NCI-H524 (cell line): ENCODE results near the gene TMEM140.

Experiments used
- DNase-seq, 2 experiments: peaks; one replicate each; lab custom pipeline; 2025; lab: John Stamatoyannopoulos, UW

TMEM140 gene

GRCh38 chr7:135174941-135175340, 27.1 kb downstream of the TMEM140 start:
- DNase-seq, result no peak

- no peak for DNase-seq
These were observed 28.1 kb downstream of the TMEM140 start for GRCh38 chr7:135175931-135176330.

DNA sequence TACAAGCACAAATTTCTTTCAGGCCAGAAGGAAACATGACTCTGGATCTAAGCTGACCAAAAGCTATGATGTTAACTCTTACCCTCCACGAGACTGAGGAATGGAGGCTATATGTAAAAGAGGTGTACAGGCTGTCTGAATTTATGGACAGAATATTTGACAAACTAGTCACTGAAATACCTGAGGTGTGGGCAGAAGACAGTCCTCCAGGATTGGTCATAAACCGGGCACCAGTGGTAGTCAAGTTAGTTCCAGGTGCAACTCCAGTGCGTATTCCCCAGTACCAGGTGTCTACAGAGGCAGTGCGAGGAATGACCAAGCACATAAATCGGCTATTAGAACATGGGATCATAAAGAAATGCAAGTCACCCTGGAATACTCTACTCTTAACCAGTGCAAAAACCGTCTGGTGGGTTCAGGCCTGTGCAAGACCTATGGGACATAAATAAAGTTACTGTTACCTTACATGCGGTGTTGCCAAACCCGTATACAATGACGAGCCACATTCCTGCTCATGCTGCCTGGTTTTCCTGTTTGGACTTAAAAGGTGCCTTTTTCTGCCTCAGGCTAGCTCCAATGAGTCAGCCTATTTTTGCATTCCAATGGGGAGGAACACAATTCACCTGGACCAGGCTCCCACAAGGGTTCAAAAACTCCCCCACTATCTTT, 29.3 kb downstream of the TMEM140 start:
- DNase-seq, result no peak

GRCh38 chr7:135178364-135178763, 30.5 kb downstream of the TMEM140 start:
- DNase-seq, result no peak

DNA sequence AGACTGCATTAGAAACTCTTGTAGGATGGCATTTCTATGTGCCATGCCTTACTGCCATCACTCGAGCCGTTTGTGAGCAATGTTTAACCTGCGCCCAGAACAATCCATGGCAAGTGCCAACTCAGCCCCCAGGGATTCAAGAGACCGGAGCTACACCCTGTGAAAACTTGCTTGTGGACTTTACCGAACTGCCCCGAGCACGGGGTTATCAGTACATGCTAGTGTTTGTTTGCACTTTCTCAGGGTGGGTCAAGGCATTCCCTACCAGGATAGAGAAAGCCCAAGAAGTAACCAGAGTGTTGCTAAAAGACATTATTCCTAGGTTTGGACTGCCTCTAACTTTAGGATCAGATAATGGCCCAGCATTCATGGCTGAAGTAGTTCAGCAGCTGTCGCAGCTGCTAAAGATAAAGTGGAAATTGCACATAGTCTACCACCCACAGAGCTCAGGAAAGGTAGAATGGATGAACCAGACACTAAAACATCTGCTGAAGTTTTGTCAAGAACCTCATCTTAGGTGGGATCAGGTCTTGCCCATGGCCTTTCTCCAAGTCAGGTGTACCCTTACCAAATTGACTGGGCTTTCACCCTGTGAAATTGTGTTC, 31.6 kb downstream of the TMEM140 start:
- no peak for DNase-seq

- no peak for DNase-seq
These were observed 32.2 kb downstream of the TMEM140 start for GRCh38 chr7:135180122-135180521.

DNA sequence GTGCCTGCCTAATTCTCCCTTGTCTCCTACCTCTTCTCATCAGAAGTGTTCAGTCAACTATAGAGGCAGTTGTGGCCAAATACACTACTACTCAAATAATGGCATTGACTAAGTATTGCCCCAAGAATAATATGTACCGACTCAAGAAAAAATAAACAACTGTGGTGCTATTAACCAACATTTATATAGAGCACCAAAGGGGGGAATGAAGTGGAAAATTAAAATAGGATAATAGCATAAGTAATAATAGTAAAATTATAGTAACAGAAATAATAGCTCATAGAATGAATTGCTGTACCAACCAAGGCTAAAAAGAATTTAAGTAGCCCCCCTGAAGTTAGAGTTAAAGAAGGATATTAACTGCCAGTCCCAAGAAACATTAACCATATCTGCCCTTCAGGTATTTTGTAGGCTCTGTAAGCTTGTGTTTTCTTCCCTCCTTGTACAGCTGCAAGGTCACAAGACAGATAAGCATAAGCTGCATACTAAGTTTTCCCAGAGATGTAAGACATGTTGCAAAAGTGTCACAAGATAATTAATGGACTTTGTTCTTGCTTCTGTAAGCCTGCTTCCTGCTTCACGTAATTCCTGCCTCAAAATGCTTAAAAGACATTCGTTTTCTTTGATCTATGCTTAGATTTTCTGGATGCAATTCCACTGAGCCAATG, 33.5 kb downstream of the TMEM140 start:
- no peak for DNase-seq

- no peak for DNase-seq
These were observed 34.2 kb downstream of the TMEM140 start for GRCh38 chr7:135181929-135182678.

GRCh38 chr7:135183478-135183877, 35.6 kb downstream of the TMEM140 start:
- DNase-seq, result no peak

GRCh38 chr7:135184254-135184841, 36.5 kb downstream of the TMEM140 start:
- no peak for DNase-seq

DNA sequence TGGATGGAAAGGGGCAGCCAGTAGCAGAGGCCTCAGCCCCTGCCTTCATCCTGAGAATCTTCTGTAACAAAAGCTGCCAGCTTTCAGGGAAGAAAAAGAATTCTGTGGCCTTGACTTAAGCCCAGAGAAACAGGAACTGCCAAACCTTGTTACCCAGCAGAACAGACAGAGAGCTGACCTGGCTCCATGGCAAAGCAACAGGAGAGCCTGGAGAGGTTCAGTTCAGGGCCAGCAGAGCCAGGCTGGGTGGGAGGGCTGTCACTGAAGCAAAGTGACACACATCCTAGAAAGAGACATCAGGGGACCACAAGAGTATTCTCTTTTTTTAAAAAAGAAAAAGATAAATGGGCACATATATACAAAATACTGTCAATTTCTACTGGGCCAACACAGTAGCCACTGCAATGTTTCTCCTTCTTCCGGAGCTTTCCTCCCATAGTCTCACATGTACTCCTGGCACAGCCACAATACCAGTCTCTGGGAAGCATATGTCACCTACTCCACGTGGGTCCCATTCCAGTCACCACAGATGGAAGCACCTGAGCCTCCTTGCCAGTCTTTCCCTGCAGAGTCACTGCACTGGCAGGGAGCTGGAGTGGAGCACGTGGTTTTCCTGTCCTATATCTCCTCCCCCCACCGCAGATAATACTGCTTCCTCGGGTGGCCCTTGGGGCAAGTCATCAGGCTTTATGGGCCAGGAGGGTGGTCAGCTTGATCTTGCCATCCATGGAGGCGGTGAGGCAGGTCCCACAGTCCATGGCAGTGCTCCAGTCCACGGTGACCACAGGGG, 37.8 kb downstream of the TMEM140 start:
- no peak for DNase-seq

DNA sequence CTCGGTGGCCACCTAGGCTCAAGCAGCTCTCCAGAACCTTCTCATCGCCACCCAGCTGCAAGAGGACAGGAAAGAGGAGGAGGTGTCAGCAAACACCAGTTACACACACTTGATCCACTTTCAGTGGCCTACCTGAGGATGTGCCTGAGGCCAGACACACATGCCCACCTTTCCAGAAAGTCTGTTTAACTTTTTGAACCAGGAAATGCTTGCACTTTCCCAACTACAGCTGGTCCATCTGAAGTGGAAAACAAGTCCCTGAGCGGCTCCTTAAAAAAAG, 38.3 kb downstream of the TMEM140 start:
- DNase-seq, result no peak

- DNase-seq, result no peak
These were observed 39.0 kb downstream of the TMEM140 start for GRCh38 chr7:135186841-135187253.

DNA sequence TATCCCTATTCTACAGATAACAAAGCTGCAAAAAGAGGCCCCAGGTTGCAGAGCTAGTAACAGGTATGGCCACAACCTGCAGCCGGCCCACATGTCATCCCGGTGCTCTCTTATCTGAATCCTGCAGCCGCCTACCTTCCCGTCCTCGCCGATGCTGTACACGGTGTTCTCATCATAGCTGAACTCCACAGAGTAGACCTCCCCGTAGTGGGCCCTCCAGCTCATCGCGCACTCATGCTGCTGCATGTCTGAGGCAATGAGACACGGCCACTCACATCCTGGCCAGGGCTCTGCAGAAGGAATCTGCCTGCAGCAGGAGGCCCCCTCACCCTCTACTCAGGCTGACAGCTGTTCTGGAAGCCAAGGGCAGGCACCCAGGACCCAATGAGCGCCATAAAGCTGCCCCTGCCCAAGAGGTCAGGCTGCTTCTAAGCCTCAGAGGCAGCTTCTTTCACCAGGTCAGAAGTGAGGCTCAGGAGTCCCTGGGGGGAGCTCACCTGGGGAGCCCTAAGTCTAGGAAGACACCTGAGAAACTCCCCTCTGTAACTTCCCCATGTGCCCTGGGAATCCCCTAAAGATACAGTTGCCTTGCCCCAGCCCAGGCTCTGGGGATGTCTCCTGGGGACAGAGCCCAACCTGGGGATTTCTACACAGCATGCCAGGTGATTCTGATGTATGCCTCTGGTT, 40.6 kb downstream of the TMEM140 start:
- DNase-seq, result no peak

GRCh38 chr7:135189221-135189662, 41.4 kb downstream of the TMEM140 start:
- DNase-seq, result no peak

GRCh38 chr7:135189961-135190360, 42.1 kb downstream of the TMEM140 start:
- DNase-seq, result no peak

- DNase-seq, result no peak
These were observed 42.8 kb downstream of the TMEM140 start for GRCh38 chr7:135190703-135191102.

- no peak for DNase-seq
These were observed 45.2 kb downstream of the TMEM140 start for GRCh38 chr7:135192914-135193536.

GRCh38 chr7:135193615-135194081, 45.8 kb downstream of the TMEM140 start:
- DNase-seq, result no peak

GRCh38 chr7:135194494-135195095, 46.7 kb downstream of the TMEM140 start:
- no peak for DNase-seq
